ENCODE measurements around the gene CCDC121.
"Not testable (repeated sequence)": the region's sequence is repeated elsewhere in the genome, so short reads cannot be mapped to it uniquely, and the experiment has no call there.

The CCDC121 gene

DNA sequence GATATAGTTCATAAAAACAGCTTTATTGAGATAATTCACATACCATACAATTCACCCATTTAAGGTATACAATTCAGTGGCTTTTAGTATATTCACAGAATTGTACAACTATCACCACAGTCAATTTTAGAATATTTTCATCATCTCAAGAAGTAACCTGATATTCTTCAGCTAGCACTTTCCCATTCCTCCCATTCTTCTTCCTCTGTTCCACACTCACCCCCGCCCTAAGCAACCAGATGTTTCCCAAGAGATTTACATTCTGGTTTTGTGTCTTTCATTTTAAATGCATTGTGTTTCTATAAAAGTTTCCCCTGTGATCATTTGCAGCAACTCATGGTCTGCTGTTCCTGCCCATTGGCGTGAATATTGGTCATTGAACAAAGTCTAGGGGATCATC lies 5.5 kb upstream of the CCDC121 start:
- no peaks in the 10 kb centered on the region for H3K9me3 ChIP-seq (ENCODE audit: control insufficient read depth, low read length)
- H3K36me3 ChIP-seq (ENCODE audit: control insufficient read depth, insufficient read depth, low read length): peaks cover 82% of the 10 kb centered on the region
- WGBS, 2 experiments (ENCODE audit: insufficient coverage in 2 of 2): 91 to 100% methylated on average over 1 of the region's 2 CpGs

DNA sequence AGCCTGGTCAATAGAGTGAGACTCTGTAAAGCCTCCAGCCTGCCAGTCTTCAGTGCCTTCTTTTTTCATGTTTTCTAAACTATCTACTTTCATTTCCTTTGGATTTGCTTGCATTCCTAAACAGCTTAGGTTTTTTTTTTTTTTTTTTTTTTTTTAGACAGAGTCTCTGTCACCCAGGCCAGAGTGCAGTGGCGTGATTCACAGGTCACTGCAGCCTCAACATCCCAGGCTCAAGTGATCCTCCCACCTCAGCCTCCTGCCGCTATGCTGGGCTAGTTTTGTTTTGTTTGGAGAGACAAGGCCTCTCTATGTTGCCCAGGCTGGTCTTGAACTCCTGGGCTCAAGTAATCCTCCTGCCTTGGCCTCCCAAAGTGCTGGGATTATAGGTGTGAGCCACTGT lies 1.4 kb upstream of the CCDC121 start:
- H3K4me3 ChIP-seq (ENCODE audit: extremely low read depth, insufficient read depth, low read length, poor library complexity, severe bottlenecking); H3K27ac ChIP-seq (ENCODE audit: low read depth, low read length, severe bottlenecking); H3K9me3 ChIP-seq (ENCODE audit: control insufficient read depth, low read length): not testable (repeated sequence)
- no CpG with 5 or more reads among the region's 2 CpGs for WGBS, 2 experiments (ENCODE audit: insufficient coverage in 2 of 2)
- Histone ChIP-seq H3K4me1 (ENCODE audit: control insufficient read depth, insufficient read depth, low read length, poor library complexity, severe bottlenecking) (peaks cover 19% of the 10 kb centered on the region), H3K36me3 (ENCODE audit: control insufficient read depth, insufficient read depth, low read length) (peaks cover 49% of the 10 kb centered on the region)

More for the DNA sequence above, 5.5 kb upstream of the CCDC121 start:
- Histone ChIP-seq H3K27ac (ENCODE audit: low read depth, low read length, severe bottlenecking) (no peak overlapping the region), H3K4me1 (ENCODE audit: control insufficient read depth, insufficient read depth, low read length, poor library complexity, severe bottlenecking) (no peaks in the 10 kb centered on the region), H3K4me3 (ENCODE audit: extremely low read depth, insufficient read depth, low read length, poor library complexity, severe bottlenecking) (no peak overlapping the region)

DNA sequence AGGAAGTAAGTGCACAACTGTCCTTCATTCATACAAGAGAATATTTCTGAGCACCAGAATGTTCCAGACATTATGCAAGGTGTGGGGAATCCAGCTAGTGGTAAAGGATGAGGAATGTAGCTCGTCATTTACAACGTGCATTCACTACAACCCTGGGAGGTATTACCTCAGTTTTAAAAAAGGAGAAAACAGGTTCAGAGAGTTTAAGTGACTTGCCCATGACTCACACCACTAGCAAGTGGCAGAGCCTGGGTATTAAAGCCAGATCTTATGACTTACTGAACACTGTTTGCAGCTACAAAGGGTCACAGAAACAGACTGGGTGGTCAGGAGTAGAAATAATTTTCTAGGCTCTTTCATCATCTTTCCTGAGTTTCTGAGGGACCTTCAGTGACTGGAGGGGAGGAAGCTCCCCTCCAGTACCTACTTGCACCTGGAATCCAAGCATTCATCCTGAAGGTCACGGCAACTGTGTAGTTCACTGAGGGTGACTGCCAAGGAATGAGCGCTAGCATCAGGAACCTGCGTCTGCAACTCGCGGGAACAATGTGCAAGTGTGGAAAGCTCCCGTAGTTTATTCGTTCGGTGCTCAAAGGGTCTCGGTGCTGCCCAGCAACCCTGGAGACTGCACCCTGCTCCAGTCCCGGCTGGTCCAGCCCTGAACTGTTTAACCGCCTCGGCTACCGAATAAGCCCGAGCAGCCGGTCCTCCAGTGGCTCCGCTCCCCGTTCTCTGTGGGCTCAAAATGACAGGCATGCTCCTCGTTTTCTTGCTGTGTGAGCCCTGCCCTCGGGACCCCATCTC lies 647 bp downstream of the CCDC121 start:
- H3K4me1 ChIP-seq (ENCODE audit: control insufficient read depth, insufficient read depth, low read length, poor library complexity, severe bottlenecking): peaks cover 19% of the 10 kb centered on the region
- peak overlapping the region; percentile 87 for H3K27ac ChIP-seq (ENCODE audit: low read depth, low read length, severe bottlenecking)
- H3K9me3 ChIP-seq (ENCODE audit: control insufficient read depth, low read length): no peaks in the 10 kb centered on the region
- 4 to 5% methylated on average over 16 of the region's 21 CpGs for WGBS, 2 experiments (ENCODE audit: insufficient coverage in 2 of 2)
- H3K36me3 ChIP-seq (ENCODE audit: control insufficient read depth, insufficient read depth, low read length): peaks cover 48% of the 10 kb centered on the region
- peak overlapping the region; percentile 87 for H3K4me3 ChIP-seq (ENCODE audit: extremely low read depth, insufficient read depth, low read length, poor library complexity, severe bottlenecking)

DNA sequence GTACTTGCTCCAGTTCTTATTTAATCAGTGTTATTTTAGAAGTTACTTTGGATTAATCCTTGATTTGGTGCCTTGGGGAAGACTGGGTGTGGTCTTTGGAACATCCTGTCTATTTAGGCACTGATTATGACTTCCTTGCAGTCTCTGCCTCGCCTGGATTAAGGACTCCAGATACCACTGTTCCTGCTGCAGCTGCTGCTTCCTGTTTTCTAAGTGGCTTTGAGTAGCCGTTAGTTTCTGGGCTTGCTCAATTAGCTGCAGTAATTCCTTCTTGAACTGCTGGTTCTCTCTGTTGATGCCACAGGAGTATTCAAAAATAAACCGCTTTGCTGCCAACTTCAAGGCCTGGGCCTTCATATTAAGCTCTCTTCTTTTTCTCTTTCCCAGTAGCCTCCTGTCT lies 1.9 kb downstream of the CCDC121 start:
- WGBS, 2 experiments (ENCODE audit: insufficient coverage in 2 of 2): 55 to 73% methylated on average over 3 of the region's 3 CpGs
- H3K4me3 ChIP-seq (ENCODE audit: extremely low read depth, insufficient read depth, low read length, poor library complexity, severe bottlenecking); H3K9me3 ChIP-seq (ENCODE audit: control insufficient read depth, low read length): not testable (repeated sequence)
- H3K27ac ChIP-seq (ENCODE audit: low read depth, low read length, severe bottlenecking): peak overlapping the region; percentile 87
- H3K4me1 ChIP-seq (ENCODE audit: control insufficient read depth, insufficient read depth, low read length, poor library complexity, severe bottlenecking): peaks cover 30% of the 10 kb centered on the region
- peaks cover 45% of the 10 kb centered on the region for H3K36me3 ChIP-seq (ENCODE audit: control insufficient read depth, insufficient read depth, low read length)

DNA sequence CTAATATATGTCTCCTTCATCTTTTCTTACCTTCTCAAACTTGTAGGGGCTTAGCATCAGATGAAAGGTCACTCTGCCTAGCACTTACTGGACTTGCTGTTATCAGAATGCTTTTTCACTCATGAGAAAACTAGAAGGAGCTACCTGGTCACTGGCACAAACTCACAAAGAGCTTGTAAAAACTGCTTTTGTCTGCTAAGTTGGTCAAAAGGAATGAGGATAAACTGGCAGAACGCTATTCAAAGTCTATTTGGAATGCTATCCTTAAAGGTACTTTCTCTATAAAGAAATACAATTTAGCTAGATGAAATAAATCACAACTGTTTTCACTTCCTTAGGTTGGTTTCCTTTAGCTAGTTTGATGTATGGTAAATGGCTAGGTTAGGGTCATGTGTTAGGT lies 2.5 kb downstream of the CCDC121 start:
- Histone ChIP-seq H3K4me1 (ENCODE audit: control insufficient read depth, insufficient read depth, low read length, poor library complexity, severe bottlenecking) (peaks cover 31% of the 10 kb centered on the region), H3K36me3 (ENCODE audit: control insufficient read depth, insufficient read depth, low read length) (peaks cover 45% of the 10 kb centered on the region)
- H3K4me3 ChIP-seq (ENCODE audit: extremely low read depth, insufficient read depth, low read length, poor library complexity, severe bottlenecking); H3K9me3 ChIP-seq (ENCODE audit: control insufficient read depth, low read length); H3K27ac ChIP-seq (ENCODE audit: low read depth, low read length, severe bottlenecking): not testable (repeated sequence)
- WGBS, 2 experiments (ENCODE audit: insufficient coverage in 2 of 2): no CpG with 5 or more reads among the region's 1 CpG

DNA sequence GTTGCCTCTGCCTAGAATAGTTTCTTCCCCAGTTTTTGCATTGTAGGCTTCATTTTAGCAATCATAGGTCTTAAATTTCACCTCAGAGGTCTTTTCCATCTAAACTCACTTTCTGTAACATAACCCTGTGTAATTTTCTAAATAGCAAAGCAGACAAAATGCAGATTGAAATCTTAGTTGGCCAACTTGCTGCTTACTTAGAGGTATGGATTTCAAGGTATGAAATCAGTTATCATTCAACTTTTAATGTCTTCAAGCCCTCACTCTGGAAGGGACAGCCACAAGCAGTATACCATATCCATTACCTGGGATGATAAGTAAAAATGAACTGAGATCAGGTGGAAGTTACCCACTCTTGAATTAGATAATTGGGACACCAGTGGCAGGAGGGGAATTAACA lies 3.9 kb downstream of the CCDC121 start:
- Histone ChIP-seq H3K4me3 (ENCODE audit: extremely low read depth, insufficient read depth, low read length, poor library complexity, severe bottlenecking) (no peak overlapping the region), H3K4me1 (ENCODE audit: control insufficient read depth, insufficient read depth, low read length, poor library complexity, severe bottlenecking) (peaks cover 31% of the 10 kb centered on the region), H3K27ac (ENCODE audit: low read depth, low read length, severe bottlenecking) (no peak overlapping the region), H3K36me3 (ENCODE audit: control insufficient read depth, insufficient read depth, low read length) (peaks cover 45% of the 10 kb centered on the region), H3K9me3 (ENCODE audit: control insufficient read depth, low read length) (no peaks in the 10 kb centered on the region)

DNA sequence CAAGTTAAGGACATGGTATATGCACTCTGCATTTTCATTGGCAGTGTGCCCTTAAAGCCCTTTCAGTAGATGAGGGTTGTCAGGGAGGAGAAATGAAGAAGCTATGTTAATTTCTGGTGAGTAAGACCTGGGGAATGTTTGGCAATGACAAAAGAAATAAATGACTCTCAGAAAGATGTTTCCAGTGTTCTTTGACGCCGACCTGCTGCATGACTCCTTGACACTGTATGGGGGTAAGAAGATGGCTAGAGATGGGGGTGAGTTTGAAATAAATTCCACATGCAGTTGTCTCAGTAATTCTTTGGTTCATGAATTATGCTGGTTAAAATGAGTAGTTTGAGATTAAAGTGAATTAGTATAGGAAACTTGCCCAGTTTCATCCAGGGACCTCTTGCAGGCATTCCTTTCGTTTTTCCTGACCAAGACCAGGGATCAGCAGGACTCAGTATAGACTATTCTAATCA lies 5.9 kb downstream of the CCDC121 start:
- 42 to 48% methylated on average over 2 of the region's 3 CpGs for WGBS, 2 experiments (ENCODE audit: insufficient coverage in 2 of 2)
- Histone ChIP-seq H3K4me1 (ENCODE audit: control insufficient read depth, insufficient read depth, low read length, poor library complexity, severe bottlenecking) (peaks cover 30% of the 10 kb centered on the region), H3K36me3 (ENCODE audit: control insufficient read depth, insufficient read depth, low read length) (peaks cover 58% of the 10 kb centered on the region), H3K4me3 (ENCODE audit: extremely low read depth, insufficient read depth, low read length, poor library complexity, severe bottlenecking) (no peak overlapping the region), H3K27ac (ENCODE audit: low read depth, low read length, severe bottlenecking) (no peak overlapping the region), H3K9me3 (ENCODE audit: control insufficient read depth, low read length) (no peaks in the 10 kb centered on the region)

DNA sequence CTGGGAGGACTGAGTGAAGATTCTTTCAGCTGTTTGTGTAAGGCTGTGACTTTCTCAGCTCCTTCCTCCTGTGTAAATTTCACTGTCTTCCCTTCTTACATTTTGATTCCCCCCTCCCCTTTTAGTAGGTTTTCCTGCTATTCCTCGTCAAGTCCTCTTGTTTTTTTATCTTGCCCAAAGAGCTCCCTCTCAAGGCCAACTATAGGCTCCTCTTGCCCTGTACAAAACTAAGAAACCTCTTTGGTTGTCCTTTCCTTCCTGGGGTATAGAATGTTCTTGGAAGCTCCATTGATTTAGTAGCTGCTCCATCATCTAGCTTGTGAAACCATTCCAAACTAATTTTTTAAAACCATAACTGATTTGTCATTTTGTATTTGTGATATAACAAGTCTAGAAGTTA lies 7.3 kb downstream of the CCDC121 start:
- Histone ChIP-seq H3K4me1 (ENCODE audit: control insufficient read depth, insufficient read depth, low read length, poor library complexity, severe bottlenecking) (peaks cover 16% of the 10 kb centered on the region), H3K9me3 (ENCODE audit: control insufficient read depth, low read length) (no peaks in the 10 kb centered on the region), H3K27ac (ENCODE audit: low read depth, low read length, severe bottlenecking) (no peak overlapping the region), H3K36me3 (ENCODE audit: control insufficient read depth, insufficient read depth, low read length) (peaks cover 72% of the 10 kb centered on the region), H3K4me3 (ENCODE audit: extremely low read depth, insufficient read depth, low read length, poor library complexity, severe bottlenecking) (no peak overlapping the region)
- WGBS, 2 experiments (ENCODE audit: insufficient coverage in 2 of 2): 100% methylated on average over 1 of the region's 1 CpG; no CpG with 5 or more reads in 1 of the 2 experiments

DNA sequence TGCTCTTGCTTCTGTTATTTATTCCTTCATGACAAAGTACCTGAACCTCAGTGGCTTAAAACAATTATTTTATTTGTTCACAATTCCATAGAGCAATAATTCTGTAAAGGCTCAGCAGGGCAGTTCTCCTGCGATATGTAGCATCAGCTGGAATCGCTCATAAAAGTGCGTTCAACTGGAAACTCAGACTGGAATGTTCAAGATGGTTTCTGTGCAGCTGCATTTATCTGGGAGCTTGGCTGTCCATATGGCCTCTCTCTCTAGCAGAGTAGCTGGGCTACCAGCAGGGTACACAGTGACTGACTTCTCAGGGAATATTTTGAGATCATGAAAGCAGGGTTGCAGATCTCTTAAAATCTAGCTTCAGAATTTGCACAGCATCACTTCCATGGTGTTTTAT lies 13.5 kb downstream of the CCDC121 start:
- H3K27ac ChIP-seq (ENCODE audit: low read depth, low read length, severe bottlenecking): no peak overlapping the region
- H3K4me3 ChIP-seq (ENCODE audit: extremely low read depth, insufficient read depth, low read length, poor library complexity, severe bottlenecking): no peak overlapping the region
- H3K9me3 ChIP-seq (ENCODE audit: control insufficient read depth, low read length): no peaks in the 10 kb centered on the region
- peaks cover 74% of the 10 kb centered on the region for H3K36me3 ChIP-seq (ENCODE audit: control insufficient read depth, insufficient read depth, low read length)
- H3K4me1 ChIP-seq (ENCODE audit: control insufficient read depth, insufficient read depth, low read length, poor library complexity, severe bottlenecking): no peaks in the 10 kb centered on the region
- 100% methylated on average over 3 of the region's 3 CpGs for WGBS, 2 experiments (ENCODE audit: insufficient coverage in 2 of 2)

DNA sequence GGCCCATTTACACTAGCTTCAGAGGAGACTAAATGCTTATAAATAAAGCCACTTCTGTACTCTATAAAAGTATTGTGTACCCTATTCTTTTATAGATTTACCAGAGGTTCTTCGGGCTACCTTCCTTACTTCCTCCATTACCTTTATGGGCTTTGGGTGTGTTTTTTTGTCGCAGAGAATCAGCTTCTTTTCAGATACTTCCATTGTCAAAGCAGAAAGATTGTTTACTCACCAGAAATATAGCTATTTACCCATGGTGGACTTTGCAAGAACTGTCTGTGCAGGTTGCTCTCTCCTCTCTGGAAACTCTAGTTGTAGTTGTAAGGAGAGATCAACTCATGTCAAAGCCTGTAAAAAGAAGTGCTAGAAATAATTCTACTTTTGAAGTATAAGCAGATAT lies 14.8 kb downstream of the CCDC121 start:
- WGBS, 2 experiments (ENCODE audit: insufficient coverage in 2 of 2): no CpG with 5 or more reads among the region's 2 CpGs
- H3K4me3 ChIP-seq (ENCODE audit: extremely low read depth, insufficient read depth, low read length, poor library complexity, severe bottlenecking): no peak overlapping the region
- no peaks in the 10 kb centered on the region for H3K4me1 ChIP-seq (ENCODE audit: control insufficient read depth, insufficient read depth, low read length, poor library complexity, severe bottlenecking)
- no peaks in the 10 kb centered on the region for H3K9me3 ChIP-seq (ENCODE audit: control insufficient read depth, low read length)
- H3K36me3 ChIP-seq (ENCODE audit: control insufficient read depth, insufficient read depth, low read length): peaks cover 65% of the 10 kb centered on the region
- H3K27ac ChIP-seq (ENCODE audit: low read depth, low read length, severe bottlenecking): no peak overlapping the region

DNA sequence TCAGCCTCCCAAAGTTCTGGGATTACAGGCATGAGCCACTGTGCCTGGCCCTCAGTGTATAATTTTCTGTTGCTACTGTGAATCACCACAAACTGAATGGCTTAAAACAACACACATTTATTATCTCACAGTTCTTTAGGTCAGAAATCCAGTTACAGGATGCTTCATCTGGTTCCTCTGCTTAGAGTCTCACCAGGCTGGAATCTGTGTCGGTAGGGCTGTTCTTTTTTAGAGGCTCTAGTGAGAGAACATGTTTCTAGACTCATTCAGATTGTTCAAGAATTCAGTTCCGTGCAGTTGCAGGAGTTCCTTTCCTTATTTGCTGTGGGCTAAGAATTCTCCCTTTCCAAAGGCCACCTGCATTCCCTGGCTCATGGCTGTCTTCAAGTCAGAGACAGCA lies 22.2 kb downstream of the CCDC121 start:
- H3K36me3 ChIP-seq (ENCODE audit: control insufficient read depth, insufficient read depth, low read length): peaks cover 67% of the 10 kb centered on the region
- 100% methylated on average over 1 to 2 of the region's 2 CpGs for WGBS, 2 experiments (ENCODE audit: insufficient coverage in 2 of 2)

More for the DNA sequence above, 22.2 kb downstream of the CCDC121 start:
- Histone ChIP-seq H3K9me3 (ENCODE audit: control insufficient read depth, low read length) (no peaks in the 10 kb centered on the region), H3K4me3 (ENCODE audit: extremely low read depth, insufficient read depth, low read length, poor library complexity, severe bottlenecking) (no peak overlapping the region), H3K4me1 (ENCODE audit: control insufficient read depth, insufficient read depth, low read length, poor library complexity, severe bottlenecking) (no peaks in the 10 kb centered on the region), H3K27ac (ENCODE audit: low read depth, low read length, severe bottlenecking) (no peak overlapping the region)
